Endothelial cell of umbilical vein (primary cell): ENCODE data around the gene TMEM170A. TPM values are rescaled to one million over a fixed set of nuclear protein-coding genes. Genes with fewer than 3 reads are reported as not detected.

Experiments
- BruUV-seq: library from RNA; stranded (reverse); fragments of 400-500 nt; replicated peaks from 2 replicates; lab custom pipeline; 2021; lab: Mats Ljungman, UMichigan
- CTCF ChIA-PET: fragments of 300-600, 350-600 bp; sonication (Branson Sonifier 250); formaldehyde crosslinking; loops from one replicate; lab custom pipeline; 2021; ENCODE audit warnings: antibody characterized with exemption, inconsistent platforms; lab: Charles Lee
- POLR2A ChIA-PET: fragments of 300-600, 350-600 bp; sonication (Branson Sonifier 250); formaldehyde crosslinking; loops from one replicate; lab custom pipeline; 2021; ENCODE audit warnings: antibody characterized with exemption, inconsistent platforms; lab: Charles Lee
- DNase-seq: peaks from one replicate; pipeline ENCODE4 v3.0.0-alpha.2; 2011; ENCODE audit warnings: low read depth, low spot score
- FAIRE-seq: peaks from 2 replicates; lab custom pipeline; 2011; peaks lifted over from hg19 to GRCh38; lab: Jason Lieb, UNC
- H2AFZ ChIP-seq: 2 replicates; pipeline ENCODE4 v1.6.0; 2012; ENCODE audit warnings: low read depth, low read length, control low read depth, inconsistent platforms
- H3K27ac ChIP-seq: 2 replicates; pipeline ENCODE4 v1.5.1; 2011; ENCODE audit warnings: low read depth, mild to moderate bottlenecking, control low read depth, low read length, moderate library complexity; ENCODE audit not compliant: insufficient read depth
- H3K27me3 ChIP-seq, 2 experiments: 2 replicates each; pipeline versions ENCODE4 v1.6.0 to v1.6.1; 2011; ENCODE audit warnings: low read length in 2 of 2, mixed read lengths in 1 of 2; ENCODE audit not compliant: control insufficient read depth in 2 of 2, insufficient read depth in 2 of 2
- H3K36me3 ChIP-seq, 2 experiments: 2 replicates in 1 of 2; 3 replicates in 1 of 2; pipeline ENCODE4 v1.5.1; 2011; ENCODE audit warnings: low read length in 2 of 2, mild to moderate bottlenecking in 1 of 2, moderate library complexity in 1 of 2; ENCODE audit not compliant: control insufficient read depth in 2 of 2, insufficient read depth in 2 of 2; ENCODE audit errors: extremely low read depth in 1 of 2
- H3K4me1 ChIP-seq: 3 replicates; pipeline ENCODE4 v1.5.1; 2011; ENCODE audit warnings: mild to moderate bottlenecking, low read length; ENCODE audit not compliant: control insufficient read depth, insufficient read depth; ENCODE audit errors: extremely low read depth
- H3K4me2 ChIP-seq: 2 replicates; pipeline ENCODE4 v1.6.1; 2011; ENCODE audit warnings: low read length, control low read depth, mixed read lengths; ENCODE audit not compliant: insufficient read depth
- H3K4me3 ChIP-seq, 3 experiments: fragments of 200-600 bp in 1 of 3; sonication (generic), shearing (Covaris generic) in 1 of 3; replicated peaks in 1 of 3; 2 replicates each; pipeline ENCODE4 v1.5.1; 2011 to 2016; ENCODE audit warnings: control low read depth in 3 of 3, low read length in 3 of 3, mild to moderate bottlenecking in 2 of 3, inconsistent platforms in 1 of 3, low read depth in 1 of 3, moderate library complexity in 1 of 3; ENCODE audit not compliant: insufficient read depth in 1 of 3
- H3K79me2 ChIP-seq: 2 replicates; pipeline ENCODE4 v1.6.0; 2012; ENCODE audit warnings: low read length, inconsistent platforms; ENCODE audit not compliant: control insufficient read depth, insufficient read depth
- H3K9ac ChIP-seq: replicated peaks from 2 replicates; pipeline ENCODE3; 2011; ENCODE audit warnings: low read length, control low read depth; ENCODE audit not compliant: insufficient read depth; ENCODE audit errors: extremely low read depth
- H3K9me1 ChIP-seq: replicated peaks from 3 replicates; pipeline ENCODE4 v1.6.0; 2011; ENCODE audit warnings: mild to moderate bottlenecking, low read length; ENCODE audit not compliant: control insufficient read depth, insufficient read depth; ENCODE audit errors: extremely low read depth
- H3K9me3 ChIP-seq: replicated peaks from 2 replicates; pipeline ENCODE4 v1.5.1; 2012; ENCODE audit warnings: low read length, inconsistent platforms; ENCODE audit not compliant: control insufficient read depth, insufficient read depth
- H4K20me1 ChIP-seq: replicated peaks from 2 replicates; pipeline ENCODE3; 2011; ENCODE audit warnings: mild to moderate bottlenecking, low read length; ENCODE audit not compliant: control insufficient read depth, insufficient read depth; ENCODE audit errors: extremely low read depth
- EZH2 ChIP-seq: IDR thresholded peaks from 2 replicates; pipeline ENCODE4 v1.6.1; 2012; ENCODE audit warnings: borderline replicate concordance, low read depth, mild to moderate bottlenecking, moderate library complexity, low read length, inconsistent platforms; ENCODE audit not compliant: severe bottlenecking
- FOS ChIP-seq: IDR thresholded peaks from 2 replicates; pipeline ENCODE4 v1.6.1; 2011; ENCODE audit warnings: mild to moderate bottlenecking, low read length, moderate library complexity, borderline replicate concordance; ENCODE audit not compliant: insufficient read depth
- GATA2 ChIP-seq: IDR thresholded peaks from 2 replicates; pipeline ENCODE4 v1.7.0; 2011; ENCODE audit warnings: low read depth, mild to moderate bottlenecking, moderate library complexity, mixed read lengths, low read length; ENCODE audit not compliant: insufficient read length, insufficient read depth
- JUN ChIP-seq: IDR thresholded peaks from 2 replicates; pipeline ENCODE4 v1.6.1; 2011; ENCODE audit warnings: borderline replicate concordance, low read depth; ENCODE audit not compliant: insufficient read length, insufficient read depth
- MYC ChIP-seq: IDR thresholded peaks from one replicate; pipeline ENCODE4 v1.6.1; 2011; ENCODE audit warnings: mild to moderate bottlenecking, low read depth, low read length
- POLR2A ChIP-seq: IDR thresholded peaks from 2 replicates; pipeline ENCODE4 v1.6.1; 2012; ENCODE audit warnings: low read depth, mild to moderate bottlenecking, control low read depth, low read length
- POLR2AphosphoS5 ChIP-seq: IDR thresholded peaks from 2 replicates; pipeline ENCODE4 v1.6.1; 2012; ENCODE audit warnings: low read depth, mild to moderate bottlenecking, control low read depth, low read length, moderate library complexity; ENCODE audit not compliant: insufficient read depth
- dilution Hi-C: fragments of 300-500 bp; cut with MboI; formaldehyde crosslinking; loops from one replicate; pipeline ENCODE4 v1.15.0; 2019; ENCODE audit warnings: low sequenced_read_pairs; ENCODE audit not compliant: extremely low pct_ligation_motif_present
- intact Hi-C: fragments of 100-400 bp; cut with micrococcal nuclease; formaldehyde crosslinking; loops from one replicate; pipeline ENCODE4 v1.10.0; 2022
- polyA plus RNA-seq, 4 experiments: library from polyadenylated mRNA; depleted of rRNA in 3 of 4; stranded (reverse) in 3 of 4; unstranded in 1 of 4; fragments of >200 nt; gene quantifications; 2 replicates each; pipeline versions ENCODE4 v1.2.1 to v1.2.3, GENCODE V29; 2011 to 2012; ENCODE audit warnings: missing spikeins in 1 of 4
- total RNA-seq: library from RNA; stranded (reverse); gene quantifications from 2 replicates; pipeline ENCODE4 v1.2.3, GENCODE V29; 2021
- TF ChIP-seq, protein P1 (sequence below), 2 donors: IDR thresholded peaks; 1 replicate in 1 of 2; 2 replicates in 1 of 2; pipeline ENCODE4 v1.5.1; 2011; ENCODE audit warnings: low read length in 2 of 2, mild to moderate bottlenecking in 2 of 2, moderate library complexity in 2 of 2, control low read depth in 1 of 2, inconsistent platforms in 1 of 2, low read depth in 1 of 2; ENCODE audit not compliant: insufficient read depth in 1 of 2; ENCODE audit errors: extremely low read depth in 1 of 2
- TF ChIP-seq, protein P2 (sequence below): IDR thresholded peaks from 2 replicates; pipeline ENCODE4 v1.6.1; 2011; ENCODE audit not compliant: insufficient read depth, insufficient read length

The TMEM170A gene
- total and polyA plus RNA-seq, 2 donors (not counting 3 experiments of a cell fraction or from before 2014, with no cell fraction given), result 12.9 to 22.2 TPM

DNA sequence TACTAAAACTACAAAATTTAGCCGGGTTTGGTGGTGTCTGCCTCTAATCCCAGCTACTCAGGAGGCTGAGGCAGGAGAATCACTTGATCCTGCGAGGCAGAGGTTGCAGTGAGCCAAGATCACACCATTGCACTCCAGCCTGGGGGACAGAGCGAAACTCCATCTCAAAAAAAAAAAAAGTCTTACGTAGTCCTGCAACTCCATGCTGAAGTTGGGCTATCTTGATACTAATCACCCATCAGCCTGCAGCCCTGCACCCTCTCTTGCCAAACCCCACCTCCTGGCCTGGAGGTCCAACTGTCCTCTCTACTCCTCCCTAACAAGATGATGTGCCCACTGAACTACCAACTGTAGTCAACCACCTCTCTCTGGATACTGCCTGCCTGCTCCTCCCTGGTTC, 4.8 kb downstream of the TMEM170A start:
- ChIA-PET POLR2A (no interaction called here), CTCF (no interaction called here)
- Histone ChIP-seq H3K4me1 (peaks cover 10% of the 10 kb centered on the region), H3K4me3 (no peak overlapping the region), H2AFZ (no peak overlapping the region), H3K36me3 (no peaks in the 10 kb centered on the region), H4K20me1 (no peaks in the 10 kb centered on the region), H3K27ac (no peak overlapping the region), H3K9ac (no peak overlapping the region), H3K9me3 (no peaks in the 10 kb centered on the region), H3K27me3 (no peaks in the 10 kb centered on the region), H3K4me2 (no peak overlapping the region), H3K79me2 (peaks cover 82% of the 10 kb centered on the region), H3K9me1 (no peaks in the 10 kb centered on the region)
- no TSS peak for BruUV-seq
- FAIRE-seq (no peak), DNase-seq (no peak)
- dilution Hi-C loops (no loop called here), intact Hi-C loops (loop anchor here (5.0 kb wide), 2 partner anchors 188 to 207 kb away; partner anchors contain the start of genes BCAR1, KARS1 and TERF2IP)
- no peak for TF ChIP-seq JUN
- TF ChIP-seq, protein P1, sequence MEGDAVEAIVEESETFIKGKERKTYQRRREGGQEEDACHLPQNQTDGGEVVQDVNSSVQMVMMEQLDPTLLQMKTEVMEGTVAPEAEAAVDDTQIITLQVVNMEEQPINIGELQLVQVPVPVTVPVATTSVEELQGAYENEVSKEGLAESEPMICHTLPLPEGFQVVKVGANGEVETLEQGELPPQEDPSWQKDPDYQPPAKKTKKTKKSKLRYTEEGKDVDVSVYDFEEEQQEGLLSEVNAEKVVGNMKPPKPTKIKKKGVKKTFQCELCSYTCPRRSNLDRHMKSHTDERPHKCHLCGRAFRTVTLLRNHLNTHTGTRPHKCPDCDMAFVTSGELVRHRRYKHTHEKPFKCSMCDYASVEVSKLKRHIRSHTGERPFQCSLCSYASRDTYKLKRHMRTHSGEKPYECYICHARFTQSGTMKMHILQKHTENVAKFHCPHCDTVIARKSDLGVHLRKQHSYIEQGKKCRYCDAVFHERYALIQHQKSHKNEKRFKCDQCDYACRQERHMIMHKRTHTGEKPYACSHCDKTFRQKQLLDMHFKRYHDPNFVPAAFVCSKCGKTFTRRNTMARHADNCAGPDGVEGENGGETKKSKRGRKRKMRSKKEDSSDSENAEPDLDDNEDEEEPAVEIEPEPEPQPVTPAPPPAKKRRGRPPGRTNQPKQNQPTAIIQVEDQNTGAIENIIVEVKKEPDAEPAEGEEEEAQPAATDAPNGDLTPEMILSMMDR (IDR thresholded peaks at IDR 0.05; ENCODE audit: extremely low read depth in 1 of 2, insufficient read depth in 1 of 2, low read depth in 1 of 2, low read length in 2 of 2), result no peak
- TF ChIP-seq EZH2, result no peak
- TF ChIP-seq GATA2, result no peak
- no peak for TF ChIP-seq MYC
- no peak for TF ChIP-seq POLR2AphosphoS5
- no peak for TF ChIP-seq POLR2A
- TF ChIP-seq, protein P2, sequence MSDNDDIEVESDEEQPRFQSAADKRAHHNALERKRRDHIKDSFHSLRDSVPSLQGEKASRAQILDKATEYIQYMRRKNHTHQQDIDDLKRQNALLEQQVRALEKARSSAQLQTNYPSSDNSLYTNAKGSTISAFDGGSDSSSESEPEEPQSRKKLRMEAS, result no peak
- TF ChIP-seq FOS, result no peak
